ENCODE data around the gene FAM153A. TPM values are rescaled to one million over a fixed set of nuclear protein-coding genes. Genes with fewer than 3 reads are reported as not detected.
"Not testable (repeated sequence)": the region's sequence is repeated elsewhere in the genome, so short reads cannot be mapped to it uniquely, and the experiment has no call there.

Gene FAM153A
- total and polyA plus RNA-seq, 10 of the 15 experiments (the other 5 are each of a cell fraction or from before 2014, with no cell fraction given), result 0.10 to 0.18 TPM; not detected in 8

DNA sequence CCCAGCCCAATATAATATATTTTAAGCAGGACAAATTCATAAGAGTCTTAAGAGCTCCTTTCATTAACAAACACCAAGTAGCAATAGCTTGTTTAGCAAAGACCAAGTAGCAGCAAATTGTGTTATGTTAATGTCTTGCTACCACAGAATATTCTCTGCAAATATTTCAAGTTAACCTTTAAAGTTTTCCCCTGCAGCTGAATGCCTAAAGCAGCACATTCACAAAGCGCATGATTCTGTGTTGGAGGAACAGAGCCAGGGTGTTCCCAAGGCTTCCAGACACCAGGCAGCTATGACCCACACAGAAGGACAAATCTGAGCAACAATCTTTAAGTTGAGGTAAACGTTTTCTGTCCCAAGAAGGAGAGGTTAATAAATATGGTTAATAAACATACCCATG lies 42.1 kb upstream of the FAM153A start:
- POLR2A ChIA-PET; H3K36me3 ChIP-seq (ENCODE audit: control insufficient read depth in 2 of 2, insufficient read depth in 2 of 2, low read length in 1 of 2); H2AFZ ChIP-seq (ENCODE audit: control insufficient read depth, low read depth, low read length); SMC1A ChIA-PET (ENCODE audit: uncharacterized antibody, unreplicated experiment); H3K4me3 ChIP-seq; ATAC-seq; H3K79me2 ChIP-seq (ENCODE audit: control insufficient read depth, insufficient read depth, low read length); in situ Hi-C loops (cut with MboI); CTCF ChIA-PET; FAIRE-seq; H3K4me1 ChIP-seq (ENCODE audit: control insufficient read depth, insufficient read depth, low read length); H3K27ac ChIP-seq (ENCODE audit: control insufficient read depth, insufficient read depth); H3K4me2 ChIP-seq (ENCODE audit: control insufficient read depth, insufficient read depth); H3K9me3 ChIP-seq (replicated peaks; ENCODE audit: control insufficient read depth, insufficient read depth, low read length); RAD21 ChIA-PET (ENCODE audit: unreplicated experiment); BruUV-seq (replicated peaks); intact Hi-C loops (cut with micrococcal nuclease; ENCODE audit: unreplicated experiment); H3K9ac ChIP-seq (ENCODE audit: control insufficient read depth, insufficient read depth, low read length); DNase-seq (ENCODE audit: low read depth, low spot score); H4K20me1 ChIP-seq (ENCODE audit: control insufficient read depth, insufficient read depth); H3K27me3 ChIP-seq (replicated peaks in 1 of 2; ENCODE audit: control insufficient read depth in 2 of 2, insufficient read depth in 2 of 2, low read length in 1 of 2): not testable (repeated sequence)
- WGBS (ENCODE audit: insufficient coverage, insufficient replicate concordance, low lambda C conversion rate, missing lambda C conversion rate), result no CpG with 5 or more reads among the region's 2 CpGs

DNA sequence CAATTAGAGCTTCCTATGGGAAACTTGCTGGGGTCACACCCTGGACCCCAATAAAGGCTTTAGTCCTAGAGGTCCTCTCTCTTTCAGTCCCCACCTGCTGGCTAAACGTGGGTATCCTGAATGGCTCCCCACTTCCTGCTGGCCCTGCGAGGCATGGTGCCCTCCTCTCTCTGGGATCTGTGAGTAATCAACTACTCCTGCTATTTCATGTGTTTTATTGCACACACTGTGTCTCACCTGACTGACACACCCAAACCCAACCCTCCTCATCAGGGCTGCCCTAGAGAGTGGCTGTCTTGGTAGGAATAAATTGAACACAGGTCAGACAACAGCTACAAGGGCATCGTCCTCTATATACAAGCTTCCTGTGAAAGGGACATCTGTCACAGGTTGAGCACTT lies 39.8 kb upstream of the FAM153A start:
- H3K27me3 ChIP-seq (replicated peaks in 1 of 2; ENCODE audit: control insufficient read depth in 2 of 2, insufficient read depth in 2 of 2, low read length in 1 of 2); FAIRE-seq; H2AFZ ChIP-seq (ENCODE audit: control insufficient read depth, low read depth, low read length); in situ Hi-C loops (cut with MboI); RAD21 ChIA-PET (ENCODE audit: unreplicated experiment); DNase-seq (ENCODE audit: low read depth, low spot score); H3K4me2 ChIP-seq (ENCODE audit: control insufficient read depth, insufficient read depth); intact Hi-C loops (cut with micrococcal nuclease; ENCODE audit: unreplicated experiment); BruUV-seq (replicated peaks); H4K20me1 ChIP-seq (ENCODE audit: control insufficient read depth, insufficient read depth); H3K9ac ChIP-seq (ENCODE audit: control insufficient read depth, insufficient read depth, low read length); H3K4me3 ChIP-seq; H3K4me1 ChIP-seq (ENCODE audit: control insufficient read depth, insufficient read depth, low read length); H3K27ac ChIP-seq (ENCODE audit: control insufficient read depth, insufficient read depth); SMC1A ChIA-PET (ENCODE audit: uncharacterized antibody, unreplicated experiment); H3K9me3 ChIP-seq (replicated peaks; ENCODE audit: control insufficient read depth, insufficient read depth, low read length); POLR2A ChIA-PET; H3K36me3 ChIP-seq (ENCODE audit: control insufficient read depth in 2 of 2, insufficient read depth in 2 of 2, low read length in 1 of 2); CTCF ChIA-PET; ATAC-seq; H3K79me2 ChIP-seq (ENCODE audit: control insufficient read depth, insufficient read depth, low read length): not testable (repeated sequence)
- no CpG with 5 or more reads among the region's 3 CpGs for WGBS (ENCODE audit: insufficient coverage, insufficient replicate concordance, low lambda C conversion rate, missing lambda C conversion rate)

DNA sequence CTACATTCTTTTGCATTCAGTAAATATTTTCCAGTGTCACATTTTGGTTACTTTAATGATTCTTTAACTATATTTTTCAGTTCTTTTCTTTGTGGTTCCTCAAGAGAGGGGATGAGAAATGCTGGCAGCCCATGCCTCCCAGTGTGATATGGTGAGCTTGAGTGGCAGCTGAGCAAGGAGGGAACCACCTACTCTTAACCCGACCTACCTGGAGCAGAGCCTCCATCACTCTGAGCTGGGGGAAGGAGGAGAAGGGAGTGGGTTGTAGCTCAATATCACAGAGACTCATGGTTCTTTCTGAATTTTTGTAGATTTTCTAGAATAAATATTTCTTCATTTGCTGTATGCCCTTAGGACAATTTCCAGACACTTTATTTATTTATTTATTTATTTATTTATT lies 37.0 kb upstream of the FAM153A start:
- CTCF ChIA-PET; intact Hi-C loops (cut with micrococcal nuclease; ENCODE audit: unreplicated experiment); H3K27me3 ChIP-seq (replicated peaks in 1 of 2; ENCODE audit: control insufficient read depth in 2 of 2, insufficient read depth in 2 of 2, low read length in 1 of 2); H3K4me3 ChIP-seq; ATAC-seq; FAIRE-seq; POLR2A ChIA-PET; H3K4me1 ChIP-seq (ENCODE audit: control insufficient read depth, insufficient read depth, low read length); H2AFZ ChIP-seq (ENCODE audit: control insufficient read depth, low read depth, low read length); BruUV-seq (replicated peaks); SMC1A ChIA-PET (ENCODE audit: uncharacterized antibody, unreplicated experiment); H3K9ac ChIP-seq (ENCODE audit: control insufficient read depth, insufficient read depth, low read length); RAD21 ChIA-PET (ENCODE audit: unreplicated experiment); H4K20me1 ChIP-seq (ENCODE audit: control insufficient read depth, insufficient read depth); H3K27ac ChIP-seq (ENCODE audit: control insufficient read depth, insufficient read depth); H3K4me2 ChIP-seq (ENCODE audit: control insufficient read depth, insufficient read depth); in situ Hi-C loops (cut with MboI); H3K36me3 ChIP-seq (ENCODE audit: control insufficient read depth in 2 of 2, insufficient read depth in 2 of 2, low read length in 1 of 2); DNase-seq (ENCODE audit: low read depth, low spot score); H3K9me3 ChIP-seq (replicated peaks; ENCODE audit: control insufficient read depth, insufficient read depth, low read length); H3K79me2 ChIP-seq (ENCODE audit: control insufficient read depth, insufficient read depth, low read length): not testable (repeated sequence)
- no CpG with 5 or more reads among the region's 1 CpG for WGBS (ENCODE audit: insufficient coverage, insufficient replicate concordance, low lambda C conversion rate, missing lambda C conversion rate)

DNA sequence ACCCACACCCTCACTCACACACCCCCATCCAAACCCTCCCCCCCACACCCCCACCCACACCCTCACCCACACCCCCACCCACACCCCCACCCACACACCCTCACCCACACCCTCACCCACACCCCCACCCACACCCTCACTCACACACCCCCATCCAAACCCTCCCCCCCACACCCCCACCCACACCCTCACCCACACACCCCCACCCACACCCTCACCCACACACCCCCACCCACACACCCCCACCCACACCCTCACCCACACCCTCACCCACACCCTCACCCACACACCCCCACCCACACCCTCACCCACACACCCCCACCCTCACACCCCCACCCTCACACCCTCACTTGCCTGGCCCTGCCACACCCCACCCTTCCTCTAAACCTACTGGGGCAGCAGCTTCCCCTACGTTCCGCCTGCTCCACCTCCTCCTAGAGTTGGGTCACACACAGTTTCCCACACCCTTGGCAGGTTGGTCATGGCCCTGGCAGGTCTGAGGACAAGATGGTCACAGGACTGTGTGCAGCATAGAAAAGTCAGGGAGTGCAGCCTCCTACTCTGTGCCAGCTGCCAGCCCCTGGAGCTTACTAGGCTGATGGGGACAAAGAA lies 30.2 kb upstream of the FAM153A start:
- H3K36me3 ChIP-seq (ENCODE audit: control insufficient read depth in 2 of 2, insufficient read depth in 2 of 2, low read length in 1 of 2); SMC1A ChIA-PET (ENCODE audit: uncharacterized antibody, unreplicated experiment); H3K27ac ChIP-seq (ENCODE audit: control insufficient read depth, insufficient read depth); H3K9ac ChIP-seq (ENCODE audit: control insufficient read depth, insufficient read depth, low read length); H3K4me2 ChIP-seq (ENCODE audit: control insufficient read depth, insufficient read depth); FAIRE-seq; H3K4me3 ChIP-seq; H3K9me3 ChIP-seq (replicated peaks; ENCODE audit: control insufficient read depth, insufficient read depth, low read length); DNase-seq (ENCODE audit: low read depth, low spot score); BruUV-seq (replicated peaks); ATAC-seq; H3K4me1 ChIP-seq (ENCODE audit: control insufficient read depth, insufficient read depth, low read length); H4K20me1 ChIP-seq (ENCODE audit: control insufficient read depth, insufficient read depth); H2AFZ ChIP-seq (ENCODE audit: control insufficient read depth, low read depth, low read length); RAD21 ChIA-PET (ENCODE audit: unreplicated experiment); H3K79me2 ChIP-seq (ENCODE audit: control insufficient read depth, insufficient read depth, low read length); in situ Hi-C loops (cut with MboI); intact Hi-C loops (cut with micrococcal nuclease; ENCODE audit: unreplicated experiment); POLR2A ChIA-PET; CTCF ChIA-PET; H3K27me3 ChIP-seq (replicated peaks in 1 of 2; ENCODE audit: control insufficient read depth in 2 of 2, insufficient read depth in 2 of 2, low read length in 1 of 2): not testable (repeated sequence)
- WGBS (ENCODE audit: insufficient coverage, insufficient replicate concordance, low lambda C conversion rate, missing lambda C conversion rate), result no CpG with 5 or more reads among the region's 2 CpGs
